Choroid plexus epithelial cell (primary cell): ENCODE results near the gene PDE9A.

Experiments used
- DNase-seq: peaks from one replicate; pipeline ENCODE4 v3.0.0-alpha.2; 2010; ENCODE audit warnings: low read depth
- H3K4me3 ChIP-seq: 2 replicates; pipeline ENCODE4 v1.5.1; 2011; ENCODE audit warnings: low read depth, mild to moderate bottlenecking, control low read depth, low read length, moderate library complexity
- TF ChIP-seq, protein P1 (sequence below): conservative IDR thresholded peaks from 2 replicates; pipeline ENCODE4 v1.5.1; 2011; ENCODE audit warnings: low read depth, mild to moderate bottlenecking, control low read depth, inconsistent platforms, low read length, moderate library complexity

PDE9A gene

GRCh38 chr21:42654179-42654912 lies 925 bp downstream of the PDE9A start:
- TF ChIP-seq, protein P1, sequence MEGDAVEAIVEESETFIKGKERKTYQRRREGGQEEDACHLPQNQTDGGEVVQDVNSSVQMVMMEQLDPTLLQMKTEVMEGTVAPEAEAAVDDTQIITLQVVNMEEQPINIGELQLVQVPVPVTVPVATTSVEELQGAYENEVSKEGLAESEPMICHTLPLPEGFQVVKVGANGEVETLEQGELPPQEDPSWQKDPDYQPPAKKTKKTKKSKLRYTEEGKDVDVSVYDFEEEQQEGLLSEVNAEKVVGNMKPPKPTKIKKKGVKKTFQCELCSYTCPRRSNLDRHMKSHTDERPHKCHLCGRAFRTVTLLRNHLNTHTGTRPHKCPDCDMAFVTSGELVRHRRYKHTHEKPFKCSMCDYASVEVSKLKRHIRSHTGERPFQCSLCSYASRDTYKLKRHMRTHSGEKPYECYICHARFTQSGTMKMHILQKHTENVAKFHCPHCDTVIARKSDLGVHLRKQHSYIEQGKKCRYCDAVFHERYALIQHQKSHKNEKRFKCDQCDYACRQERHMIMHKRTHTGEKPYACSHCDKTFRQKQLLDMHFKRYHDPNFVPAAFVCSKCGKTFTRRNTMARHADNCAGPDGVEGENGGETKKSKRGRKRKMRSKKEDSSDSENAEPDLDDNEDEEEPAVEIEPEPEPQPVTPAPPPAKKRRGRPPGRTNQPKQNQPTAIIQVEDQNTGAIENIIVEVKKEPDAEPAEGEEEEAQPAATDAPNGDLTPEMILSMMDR: no peak
- no peak for DNase-seq
- H3K4me3 ChIP-seq: no peak overlapping the region

GRCh38 chr21:42654913-42655795 lies 1.7 kb downstream of the PDE9A start:
- TF ChIP-seq, protein P1: no peak
- DNase-seq: no peak
- no peak overlapping the region for H3K4me3 ChIP-seq

DNA sequence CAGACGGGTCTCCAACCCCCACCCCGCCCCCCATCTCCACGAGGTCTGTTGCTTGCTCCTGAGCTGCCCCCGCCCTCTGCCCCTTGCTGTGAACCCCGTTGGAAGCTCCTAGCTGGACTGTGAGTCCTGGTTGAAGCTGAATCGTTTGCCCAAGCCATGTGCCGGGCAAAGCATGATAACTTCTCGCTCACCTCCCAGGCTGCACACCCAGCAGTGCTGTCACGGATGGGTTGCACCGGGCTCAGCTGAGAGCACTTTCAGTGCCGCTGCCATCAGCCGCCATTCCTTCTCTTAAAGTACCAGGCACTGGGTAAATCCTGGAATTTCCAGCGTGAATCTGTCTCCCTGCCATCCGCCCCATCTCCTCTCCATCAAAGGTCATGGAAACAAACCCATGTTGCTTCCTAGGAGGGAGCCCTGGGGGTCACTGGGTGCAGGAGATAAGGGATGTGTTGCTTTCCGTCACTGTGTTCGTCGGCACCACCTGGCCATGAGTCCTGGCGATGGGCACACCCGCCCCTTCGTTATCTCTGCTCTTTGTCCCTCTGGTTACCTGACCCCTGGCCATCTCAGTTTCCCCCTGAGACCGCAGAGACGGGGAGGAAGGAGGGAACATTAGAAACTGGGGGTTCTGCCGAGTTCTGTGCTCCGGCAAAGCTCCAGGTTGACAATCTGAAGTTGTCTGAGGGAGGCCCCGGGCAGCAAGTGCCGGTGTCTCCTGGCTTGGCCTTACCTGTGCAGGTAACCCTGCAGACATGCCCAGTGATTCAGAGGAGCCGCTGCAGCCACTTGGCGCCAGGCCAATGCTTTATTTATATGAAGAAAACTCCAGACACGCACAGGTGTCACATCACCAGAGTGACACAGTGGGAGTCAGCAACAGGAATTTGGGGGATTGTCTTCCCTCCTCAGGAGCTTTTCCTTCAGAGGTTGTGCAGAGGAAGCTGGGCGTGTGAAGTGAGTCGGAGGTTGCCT lies 2.7 kb downstream of the PDE9A start:
- no peak overlapping the region for H3K4me3 ChIP-seq
- no peak for DNase-seq
- TF ChIP-seq, protein P1: no peak

- DNase-seq: no peak
- no peak overlapping the region for H3K4me3 ChIP-seq
- TF ChIP-seq, protein P1: no peak
These were observed 3.5 kb downstream of the PDE9A start for GRCh38 chr21:42656872-42657271.

DNA sequence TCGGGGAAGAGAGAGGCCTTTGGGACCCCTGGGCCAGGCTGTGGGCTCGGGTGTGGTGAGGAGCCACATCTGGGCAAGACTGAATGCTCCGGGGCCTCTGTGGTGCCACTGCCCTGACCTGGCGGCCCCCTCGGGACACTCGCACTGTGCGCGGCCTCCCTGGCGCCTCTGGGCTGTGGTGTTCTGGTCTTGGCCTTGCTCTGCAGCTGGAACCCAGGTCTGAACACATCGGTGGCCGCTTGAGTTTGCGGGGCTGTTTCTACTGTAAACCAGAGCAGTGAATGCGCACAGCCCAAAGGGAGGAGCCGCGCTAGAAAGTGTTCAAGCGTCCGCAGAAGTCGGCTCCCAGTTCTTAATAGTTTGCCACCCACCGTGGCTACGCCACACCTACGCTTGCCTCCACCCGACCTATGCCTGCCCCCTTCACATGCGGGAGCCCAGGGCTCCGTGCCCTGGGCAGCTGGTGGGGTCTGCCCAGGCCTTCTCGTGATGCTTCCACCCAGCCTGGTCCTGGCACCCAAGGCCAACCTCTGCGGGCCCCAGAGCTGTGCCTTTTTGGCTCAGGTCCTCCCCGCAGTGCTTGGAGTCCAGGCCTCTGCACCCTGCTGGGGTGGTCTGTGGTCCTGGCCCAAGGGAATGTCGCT lies 4.4 kb downstream of the PDE9A start:
- TF ChIP-seq, protein P1: no peak
- no peak overlapping the region for H3K4me3 ChIP-seq
- DNase-seq: no peak
